HG03565 (cell line): ENCODE results near the gene SFR1.

Experiments
- ATAC-seq: cut with Tn5 transposase; IDR thresholded peaks from one replicate; pipeline ENCODE4 v1.9.1; 2021; ENCODE audit warnings: mild to moderate bottlenecking, moderate library complexity; ENCODE audit not compliant: unreplicated experiment

The SFR1 gene

GRCh38 chr10:104104418-104104817 is 17.6 kb upstream of the SFR1 start:
- no peak for ATAC-seq

- ATAC-seq: no peak
These were observed 17.0 kb upstream of the SFR1 start for GRCh38 chr10:104104926-104105325.

GRCh38 chr10:104109908-104110662 is 11.9 kb upstream of the SFR1 start:
- no peak for ATAC-seq

- no peak for ATAC-seq
These were observed 8.5 kb upstream of the SFR1 start for GRCh38 chr10:104113376-104113956.

- ATAC-seq: no peak
These were observed 4.1 kb upstream of the SFR1 start for GRCh38 chr10:104117839-104118323.

- no peak for ATAC-seq
These were observed 2.0 kb upstream of the SFR1 start for GRCh38 chr10:104119996-104120395.

- ATAC-seq: no peak
These were observed 1.5 kb upstream of the SFR1 start for GRCh38 chr10:104120512-104120902.

- ATAC-seq: peak; percentile 33
These were observed 977 bp upstream of the SFR1 start for GRCh38 chr10:104120903-104121484.

GRCh38 chr10:104122225-104123107 is 495 bp downstream of the SFR1 start:
- ATAC-seq: no peak

GRCh38 chr10:104123397-104123796 is 1.4 kb downstream of the SFR1 start:
- no peak for ATAC-seq

- no peak for ATAC-seq
These were observed 5.4 kb downstream of the SFR1 start for GRCh38 chr10:104127411-104127810.

GRCh38 chr10:104128214-104128613 is 6.2 kb downstream of the SFR1 start:
- ATAC-seq: no peak

GRCh38 chr10:104130041-104130440 is 8.1 kb downstream of the SFR1 start:
- ATAC-seq: no peak

GRCh38 chr10:104138131-104138530 is 16.2 kb downstream of the SFR1 start:
- no peak for ATAC-seq

- ATAC-seq: no peak
These were observed 17.2 kb downstream of the SFR1 start for GRCh38 chr10:104139221-104139620.

- ATAC-seq: no peak
These were observed 20.1 kb downstream of the SFR1 start for GRCh38 chr10:104142081-104142480.

GRCh38 chr10:104143829-104144228 is 21.9 kb downstream of the SFR1 start:
- no peak for ATAC-seq

- no peak for ATAC-seq
These were observed 23.0 kb downstream of the SFR1 start for GRCh38 chr10:104144931-104145330.

- ATAC-seq: no peak
These were observed 24.9 kb downstream of the SFR1 start for GRCh38 chr10:104146882-104147281.

- ATAC-seq: no peak
These were observed 28.2 kb downstream of the SFR1 start for GRCh38 chr10:104150139-104150538.

- ATAC-seq: no peak
These were observed 29.8 kb downstream of the SFR1 start for GRCh38 chr10:104151737-104152136.
